Transverse colon (tissue), 4 donors: ENCODE results near the gene MYPN.

ENCODE experiments used
- POLR2A ChIP-seq: fragments of 450-650 bp; IDR thresholded peaks from one replicate; pipeline ENCODE4 v1.6.1; 2016; ENCODE audit warnings: antibody characterized with exemption, mild to moderate bottlenecking, moderate library complexity
- POLR2AphosphoS5 ChIP-seq, 3 donors: sonication (generic); formaldehyde crosslinking; IDR thresholded peaks; one replicate each; pipeline ENCODE4 v1.6.1; 2016; ENCODE audit warnings: antibody characterized with exemption in 3 of 3
- TF ChIP-seq, protein P1 (sequence below), 5 experiments: fragments of 200-600 bp in 3 of 5; fragments of 450-650 bp in 2 of 5; sonication (generic) in 3 of 5; IDR thresholded peaks; 1 replicate in 2 of 5; 2 replicates in 3 of 5; pipeline ENCODE4 v1.5.1; 2016 to 2017; ENCODE audit warnings: antibody characterized with exemption in 5 of 5, inconsistent platforms in 3 of 5, mild to moderate bottlenecking in 2 of 5, moderate library complexity in 1 of 5

DNA sequence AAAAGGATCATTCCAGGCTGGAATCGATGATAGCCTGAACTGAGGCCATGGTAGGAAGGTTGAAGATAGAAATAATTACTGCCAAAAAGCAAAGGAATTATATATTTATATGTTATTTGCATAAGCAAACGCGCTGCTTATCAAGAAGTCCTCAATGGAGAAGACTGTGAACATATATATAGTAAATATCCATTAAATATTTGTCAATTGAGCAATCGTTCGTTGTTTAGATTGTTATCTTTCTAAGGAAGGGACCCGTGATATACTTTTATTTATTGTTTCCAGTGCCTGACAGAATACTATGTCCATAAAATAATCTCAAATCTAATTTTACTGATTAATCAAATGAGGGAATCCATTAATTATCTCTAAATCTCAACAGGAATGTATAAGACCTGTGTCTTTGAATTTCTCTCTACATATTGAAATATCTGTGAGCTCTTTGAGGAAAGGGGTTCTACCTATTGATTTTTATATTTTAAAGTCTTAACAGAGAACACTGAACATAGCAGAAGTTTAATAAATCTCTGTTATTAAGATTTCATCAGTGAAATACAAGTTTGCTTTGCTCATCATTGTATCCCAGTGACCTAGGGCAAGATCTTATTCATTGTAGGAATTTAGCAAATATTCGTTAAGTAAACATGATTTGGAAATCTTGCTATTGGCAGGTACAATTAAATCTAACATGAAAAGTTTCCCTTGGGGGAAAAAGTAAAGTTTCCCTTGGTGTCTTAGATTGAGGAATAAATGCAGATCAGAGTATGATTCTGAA lies 22.2 kb upstream of the MYPN start:
- TF ChIP-seq, protein P1, sequence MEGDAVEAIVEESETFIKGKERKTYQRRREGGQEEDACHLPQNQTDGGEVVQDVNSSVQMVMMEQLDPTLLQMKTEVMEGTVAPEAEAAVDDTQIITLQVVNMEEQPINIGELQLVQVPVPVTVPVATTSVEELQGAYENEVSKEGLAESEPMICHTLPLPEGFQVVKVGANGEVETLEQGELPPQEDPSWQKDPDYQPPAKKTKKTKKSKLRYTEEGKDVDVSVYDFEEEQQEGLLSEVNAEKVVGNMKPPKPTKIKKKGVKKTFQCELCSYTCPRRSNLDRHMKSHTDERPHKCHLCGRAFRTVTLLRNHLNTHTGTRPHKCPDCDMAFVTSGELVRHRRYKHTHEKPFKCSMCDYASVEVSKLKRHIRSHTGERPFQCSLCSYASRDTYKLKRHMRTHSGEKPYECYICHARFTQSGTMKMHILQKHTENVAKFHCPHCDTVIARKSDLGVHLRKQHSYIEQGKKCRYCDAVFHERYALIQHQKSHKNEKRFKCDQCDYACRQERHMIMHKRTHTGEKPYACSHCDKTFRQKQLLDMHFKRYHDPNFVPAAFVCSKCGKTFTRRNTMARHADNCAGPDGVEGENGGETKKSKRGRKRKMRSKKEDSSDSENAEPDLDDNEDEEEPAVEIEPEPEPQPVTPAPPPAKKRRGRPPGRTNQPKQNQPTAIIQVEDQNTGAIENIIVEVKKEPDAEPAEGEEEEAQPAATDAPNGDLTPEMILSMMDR (IDR thresholded peaks at IDR 0.05) = no peak
- TF ChIP-seq POLR2A = no peak
- TF ChIP-seq POLR2AphosphoS5 (IDR thresholded peaks at IDR 0.05) = no peak
